ENCODE data around the gene SLC44A2.

SLC44A2 gene

GRCh38 chr19:10604460-10604980 is 20.8 kb upstream of the SLC44A2 start:
- no peak overlapping the region for H2AK5ac ChIP-seq (ENCODE audit: low read length, severe bottlenecking)
- no peak overlapping the region for H3K4me2 ChIP-seq (ENCODE audit: low read length, poor library complexity, severe bottlenecking)
- no peak overlapping the region for H3K18ac ChIP-seq (ENCODE audit: low read depth in 1 of 2, low read length in 2 of 2)
- no peak overlapping the region for H3K4me3 ChIP-seq (ENCODE audit: insufficient read depth in 1 of 2, low read depth in 1 of 2, low read length in 2 of 2)
- H2BK120ac ChIP-seq (ENCODE audit: low read depth, low read length), result no peak overlapping the region
- H2BK15ac ChIP-seq (ENCODE audit: low read depth, poor library complexity, severe bottlenecking), result no peak overlapping the region
- H4K8ac ChIP-seq (ENCODE audit: low read length), result no peak overlapping the region
- peaks cover 14% of the 10 kb centered on the region for H3K4me1 ChIP-seq (ENCODE audit: control insufficient read depth, insufficient read depth, low read depth, low read length)
- no peak overlapping the region for H3K4ac ChIP-seq (ENCODE audit: low read depth in 1 of 2, low read length in 2 of 2)
- H3K9ac ChIP-seq (ENCODE audit: low read length), result no peak overlapping the region
- peaks cover 26% of the 10 kb centered on the region for H3K79me1 ChIP-seq (replicated peaks; ENCODE audit: low read length, poor library complexity, severe bottlenecking)
- H3K9me3 ChIP-seq (ENCODE audit: control insufficient read depth, low read length), result no peaks in the 10 kb centered on the region
- WGBS, result 83% methylated on average over 8 of the region's 9 CpGs
- H2AFZ ChIP-seq (ENCODE audit: low read depth, low read length), result no peak overlapping the region
- H3K36me3 ChIP-seq (ENCODE audit: control insufficient read depth in 1 of 2, insufficient read depth in 2 of 2, low read depth in 1 of 2, low read length in 2 of 2), result no peaks in the 10 kb centered on the region
- H2BK12ac ChIP-seq (ENCODE audit: low read length in 2 of 2), result no peak overlapping the region
- no peak overlapping the region for H3K27ac ChIP-seq (ENCODE audit: low read length, poor library complexity, severe bottlenecking)
- H3K14ac ChIP-seq (ENCODE audit: low read length in 2 of 2), result no peak overlapping the region
- H4K91ac ChIP-seq (ENCODE audit: low read length), result no peak overlapping the region
- DNase-seq, result no peak
- H3K27me3 ChIP-seq (ENCODE audit: control insufficient read depth in 1 of 2, insufficient read depth in 1 of 2, low read length in 2 of 2), result peaks cover 3 to 7% of the 10 kb centered on the region in 2 experiments
- no peak overlapping the region for H2BK5ac ChIP-seq (ENCODE audit: low read depth, low read length, poor library complexity, severe bottlenecking)
- H3K23ac ChIP-seq (ENCODE audit: low read length in 2 of 2), result no peak overlapping the region

DNA sequence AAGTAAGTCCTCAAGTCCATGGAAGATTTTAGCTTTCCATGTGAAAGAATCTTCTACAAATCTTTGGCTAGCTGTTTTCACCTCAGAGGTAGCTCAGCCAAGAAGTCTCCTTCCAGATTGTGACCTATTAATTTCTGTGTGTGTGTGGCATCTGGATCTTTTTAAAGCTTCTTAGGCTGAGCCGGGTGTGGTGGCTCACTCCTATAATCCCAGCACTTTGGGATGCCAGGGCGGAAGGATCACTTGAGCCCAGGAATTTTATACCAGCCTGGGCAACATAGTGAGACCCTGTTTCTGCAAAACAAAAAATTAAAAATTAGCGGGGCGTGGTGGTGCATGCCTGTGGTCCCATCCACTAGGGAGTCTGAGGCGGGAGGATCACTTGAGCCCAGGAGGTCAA is 13.4 kb upstream of the SLC44A2 start:
- Histone ChIP-seq H3K4me1 (ENCODE audit: control insufficient read depth, insufficient read depth, low read depth, low read length) (peaks cover 7% of the 10 kb centered on the region), H3K18ac (ENCODE audit: low read depth in 1 of 2, low read length in 2 of 2) (no peak overlapping the region)
- WGBS, result 98% methylated on average over 5 of the region's 5 CpGs

DNA sequence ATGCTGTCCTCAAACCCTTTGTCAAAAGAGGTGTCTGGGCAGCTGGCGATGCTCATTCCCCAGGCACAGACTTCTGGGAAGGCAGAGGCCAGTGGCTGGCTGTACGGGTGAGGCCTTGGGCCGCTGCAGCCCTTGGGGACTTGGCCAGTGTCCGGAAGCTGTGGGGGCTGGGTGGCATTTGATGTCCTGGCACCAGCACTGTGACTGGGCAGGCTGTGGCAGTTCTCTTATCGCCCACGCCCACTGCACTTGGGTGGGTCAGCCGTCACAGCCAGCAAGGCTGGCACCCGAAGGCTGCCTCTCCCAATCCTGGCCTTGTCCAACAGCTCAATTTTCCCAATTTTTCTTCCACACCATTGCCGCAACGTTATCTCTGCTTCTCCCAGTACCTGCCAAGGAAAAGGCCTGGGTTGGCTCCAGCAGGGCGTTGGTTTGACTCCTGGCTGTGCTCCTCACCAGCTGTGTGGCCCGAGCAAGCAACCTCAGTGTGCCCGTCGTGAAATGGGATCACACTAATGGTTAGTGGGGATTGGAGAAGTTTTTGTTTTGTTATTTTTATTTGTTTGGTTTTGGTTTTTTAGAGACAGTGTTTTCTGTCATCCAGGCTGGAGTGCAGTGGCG is 12.7 kb upstream of the SLC44A2 start:
- peaks cover 20% of the 10 kb centered on the region for H3K79me1 ChIP-seq (replicated peaks; ENCODE audit: low read length, poor library complexity, severe bottlenecking)
- H4K91ac ChIP-seq (ENCODE audit: low read length), result no peak overlapping the region
- H2BK12ac ChIP-seq (ENCODE audit: low read length in 2 of 2), result no peak overlapping the region
- no peak overlapping the region for H2BK120ac ChIP-seq (ENCODE audit: low read depth, low read length)
- H3K9me3 ChIP-seq (ENCODE audit: control insufficient read depth, low read length), result no peaks in the 10 kb centered on the region
- no peak overlapping the region for H3K23ac ChIP-seq (ENCODE audit: low read length in 2 of 2)
- peaks cover 13% of the 10 kb centered on the region for H3K4me1 ChIP-seq (ENCODE audit: control insufficient read depth, insufficient read depth, low read depth, low read length)
- H2AK5ac ChIP-seq (ENCODE audit: low read length, severe bottlenecking), result no peak overlapping the region
- no peak overlapping the region for H4K8ac ChIP-seq (ENCODE audit: low read length)
- no peak overlapping the region for H2AFZ ChIP-seq (ENCODE audit: low read depth, low read length)
- H3K9ac ChIP-seq (ENCODE audit: low read length), result peak overlapping the region; percentile 22
- H3K4ac ChIP-seq (ENCODE audit: low read depth in 1 of 2, low read length in 2 of 2), result no peak overlapping the region
- H3K36me3 ChIP-seq (ENCODE audit: control insufficient read depth in 1 of 2, insufficient read depth in 2 of 2, low read depth in 1 of 2, low read length in 2 of 2), result peaks cover 0 to 8% of the 10 kb centered on the region in 2 experiments
- no peak overlapping the region for H3K4me3 ChIP-seq (ENCODE audit: insufficient read depth in 1 of 2, low read depth in 1 of 2, low read length in 2 of 2)
- 95% methylated on average over 14 of the region's 15 CpGs for WGBS
- no peak overlapping the region for H3K18ac ChIP-seq (ENCODE audit: low read depth in 1 of 2, low read length in 2 of 2)
- no peak overlapping the region for H3K27ac ChIP-seq (ENCODE audit: low read length, poor library complexity, severe bottlenecking)
- DNase-seq, result no peak
- H2BK15ac ChIP-seq (ENCODE audit: low read depth, poor library complexity, severe bottlenecking), result no peak overlapping the region
- H2BK5ac ChIP-seq (ENCODE audit: low read depth, low read length, poor library complexity, severe bottlenecking), result no peak overlapping the region
- no peak overlapping the region for H3K14ac ChIP-seq (ENCODE audit: low read length in 2 of 2)
- no peaks in the 10 kb centered on the region for H3K27me3 ChIP-seq (ENCODE audit: control insufficient read depth in 1 of 2, insufficient read depth in 1 of 2, low read length in 2 of 2)
- H3K4me2 ChIP-seq (ENCODE audit: low read length, poor library complexity, severe bottlenecking), result no peak overlapping the region

More for the DNA sequence above, 13.4 kb upstream of the SLC44A2 start:
- Histone ChIP-seq H3K14ac (ENCODE audit: low read length in 2 of 2) (no peak overlapping the region), H3K4me2 (ENCODE audit: low read length, poor library complexity, severe bottlenecking) (no peak overlapping the region), H2AK5ac (ENCODE audit: low read length, severe bottlenecking) (no peak overlapping the region), H3K9ac (ENCODE audit: low read length) (no peak overlapping the region), H3K79me1 (replicated peaks; ENCODE audit: low read length, poor library complexity, severe bottlenecking) (peaks cover 22% of the 10 kb centered on the region), H2BK12ac (ENCODE audit: low read length in 2 of 2) (no peak overlapping the region), H3K4ac (ENCODE audit: low read depth in 1 of 2, low read length in 2 of 2) (no peak overlapping the region), H3K36me3 (ENCODE audit: control insufficient read depth in 1 of 2, insufficient read depth in 2 of 2, low read depth in 1 of 2, low read length in 2 of 2) (peaks cover 0 to 8% of the 10 kb centered on the region in 2 experiments), H3K27ac (ENCODE audit: low read length, poor library complexity, severe bottlenecking) (no peak overlapping the region), H2BK15ac (ENCODE audit: low read depth, poor library complexity, severe bottlenecking) (no peak overlapping the region), H4K91ac (ENCODE audit: low read length) (no peak overlapping the region), H3K4me3 (ENCODE audit: insufficient read depth in 1 of 2, low read depth in 1 of 2, low read length in 2 of 2) (no peak overlapping the region), H3K23ac (ENCODE audit: low read length in 2 of 2) (no peak overlapping the region), H2BK120ac (ENCODE audit: low read depth, low read length) (no peak overlapping the region), H2AFZ (ENCODE audit: low read depth, low read length) (no peak overlapping the region), H2BK5ac (ENCODE audit: low read depth, low read length, poor library complexity, severe bottlenecking) (no peak overlapping the region), H3K27me3 (ENCODE audit: control insufficient read depth in 1 of 2, insufficient read depth in 1 of 2, low read length in 2 of 2) (no peaks in the 10 kb centered on the region), H3K9me3 (ENCODE audit: control insufficient read depth, low read length) (no peaks in the 10 kb centered on the region), H4K8ac (ENCODE audit: low read length) (no peak overlapping the region)
- no peak for DNase-seq

DNA sequence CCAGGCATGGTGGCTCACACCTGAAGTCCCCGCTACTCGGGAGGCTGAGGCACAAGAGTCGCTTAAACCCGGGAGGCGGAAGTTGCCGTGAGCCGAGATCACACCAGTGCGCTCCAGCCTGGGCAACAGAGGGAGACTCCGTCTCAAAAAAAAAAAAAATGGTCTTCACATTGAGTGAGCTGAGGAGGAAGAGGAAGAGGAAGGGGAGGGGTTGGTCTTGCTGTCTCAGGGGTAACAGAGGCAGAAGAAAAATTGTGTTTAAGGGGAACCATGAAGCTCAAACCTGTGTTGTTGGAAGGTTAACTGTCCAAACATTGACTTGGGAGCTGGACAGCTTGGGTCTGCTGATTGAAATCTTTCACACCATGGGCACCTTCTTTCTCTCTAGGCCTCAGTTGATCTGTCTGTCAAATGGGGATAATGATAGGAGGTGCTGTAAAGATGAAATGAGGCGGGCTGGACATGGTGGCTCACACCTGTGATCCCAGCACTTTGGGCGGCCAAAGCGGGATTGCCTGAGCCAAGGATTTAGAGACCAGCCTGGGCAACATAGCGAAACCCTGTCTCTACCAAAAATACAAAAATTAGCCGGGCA is 9.8 kb upstream of the SLC44A2 start:
- H3K4me3 ChIP-seq (ENCODE audit: insufficient read depth in 1 of 2, low read depth in 1 of 2, low read length in 2 of 2), result no peak overlapping the region
- no peak overlapping the region for H3K27ac ChIP-seq (ENCODE audit: low read length, poor library complexity, severe bottlenecking)
- H4K91ac ChIP-seq (ENCODE audit: low read length), result no peak overlapping the region
- no peaks in the 10 kb centered on the region for H3K27me3 ChIP-seq (ENCODE audit: control insufficient read depth in 1 of 2, insufficient read depth in 1 of 2, low read length in 2 of 2)
- no peak overlapping the region for H3K9ac ChIP-seq (ENCODE audit: low read length)
- peaks cover 24% of the 10 kb centered on the region for H3K79me1 ChIP-seq (replicated peaks; ENCODE audit: low read length, poor library complexity, severe bottlenecking)
- H3K4me2 ChIP-seq (ENCODE audit: low read length, poor library complexity, severe bottlenecking), result no peak overlapping the region
- no peak overlapping the region for H3K23ac ChIP-seq (ENCODE audit: low read length in 2 of 2)
- H2BK12ac ChIP-seq (ENCODE audit: low read length in 2 of 2), result no peak overlapping the region
- H3K36me3 ChIP-seq (ENCODE audit: control insufficient read depth in 1 of 2, insufficient read depth in 2 of 2, low read depth in 1 of 2, low read length in 2 of 2), result peaks cover 0 to 12% of the 10 kb centered on the region in 2 experiments
- no peak overlapping the region for H4K8ac ChIP-seq (ENCODE audit: low read length)
- no peak overlapping the region for H3K4ac ChIP-seq (ENCODE audit: low read depth in 1 of 2, low read length in 2 of 2)
- DNase-seq, result no peak
- 96% methylated on average over 14 of the region's 14 CpGs for WGBS
- H3K18ac ChIP-seq (ENCODE audit: low read depth in 1 of 2, low read length in 2 of 2), result no peak overlapping the region
- H2AK5ac ChIP-seq (ENCODE audit: low read length, severe bottlenecking), result no peak overlapping the region
- no peak overlapping the region for H2BK5ac ChIP-seq (ENCODE audit: low read depth, low read length, poor library complexity, severe bottlenecking)
- H2BK15ac ChIP-seq (ENCODE audit: low read depth, poor library complexity, severe bottlenecking), result no peak overlapping the region
- H3K9me3 ChIP-seq (ENCODE audit: control insufficient read depth, low read length), result no peaks in the 10 kb centered on the region
- H3K4me1 ChIP-seq (ENCODE audit: control insufficient read depth, insufficient read depth, low read depth, low read length), result peaks cover 15% of the 10 kb centered on the region
- H2BK120ac ChIP-seq (ENCODE audit: low read depth, low read length), result no peak overlapping the region
- no peak overlapping the region for H3K14ac ChIP-seq (ENCODE audit: low read length in 2 of 2)
- no peak overlapping the region for H2AFZ ChIP-seq (ENCODE audit: low read depth, low read length)

Measured in mesenchymal stem cell (in vitro differentiated cells and primary cell).